Activated gamma-delta T cell (primary cell): ENCODE results near the gene EIF2B2.
A peak's percentile ranks its signal among the peaks of the same experiment; 100 is the strongest.

Source experiments
- DNase-seq: peaks from one replicate; lab custom pipeline; 2025; lab: John Stamatoyannopoulos, UW
- total RNA-seq, 2 donors: gene quantifications; one replicate each; lab custom pipeline; 2026; lab: John Stamatoyannopoulos, UW

Gene EIF2B2
- 30.6 to 34.5 reads per million in 2 donors for total RNA-seq

- DNase-seq, result peak; percentile 98
Measured at GRCh38 chr14:75002392-75003249, at the start of gene EIF2B2. EIF2B2 (plus strand) TSS chr14:75002921; CDS start chr14:75002991, 70 bp downstream.

DNA sequence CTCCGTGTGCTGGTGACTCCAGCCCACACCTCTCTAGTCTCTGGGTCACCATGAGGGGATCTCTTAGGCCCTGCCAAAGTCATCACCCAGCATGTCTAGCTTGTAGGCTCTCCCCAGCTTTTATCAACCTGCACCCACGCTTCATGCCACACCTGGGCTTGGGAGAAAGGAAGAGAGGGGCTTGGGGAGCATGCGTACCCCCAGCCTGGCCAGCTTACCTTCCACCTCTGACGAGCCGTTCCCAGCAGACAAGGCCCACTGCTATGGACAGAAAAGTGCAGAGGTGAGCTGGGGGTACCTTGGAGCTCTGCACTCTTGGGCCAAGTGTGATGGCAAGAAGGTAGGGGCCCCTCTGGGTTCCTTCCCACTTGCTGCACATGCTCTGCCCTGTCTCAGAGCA, 49.0 kb upstream of the EIF2B2 start:
- no peak for DNase-seq

DNA sequence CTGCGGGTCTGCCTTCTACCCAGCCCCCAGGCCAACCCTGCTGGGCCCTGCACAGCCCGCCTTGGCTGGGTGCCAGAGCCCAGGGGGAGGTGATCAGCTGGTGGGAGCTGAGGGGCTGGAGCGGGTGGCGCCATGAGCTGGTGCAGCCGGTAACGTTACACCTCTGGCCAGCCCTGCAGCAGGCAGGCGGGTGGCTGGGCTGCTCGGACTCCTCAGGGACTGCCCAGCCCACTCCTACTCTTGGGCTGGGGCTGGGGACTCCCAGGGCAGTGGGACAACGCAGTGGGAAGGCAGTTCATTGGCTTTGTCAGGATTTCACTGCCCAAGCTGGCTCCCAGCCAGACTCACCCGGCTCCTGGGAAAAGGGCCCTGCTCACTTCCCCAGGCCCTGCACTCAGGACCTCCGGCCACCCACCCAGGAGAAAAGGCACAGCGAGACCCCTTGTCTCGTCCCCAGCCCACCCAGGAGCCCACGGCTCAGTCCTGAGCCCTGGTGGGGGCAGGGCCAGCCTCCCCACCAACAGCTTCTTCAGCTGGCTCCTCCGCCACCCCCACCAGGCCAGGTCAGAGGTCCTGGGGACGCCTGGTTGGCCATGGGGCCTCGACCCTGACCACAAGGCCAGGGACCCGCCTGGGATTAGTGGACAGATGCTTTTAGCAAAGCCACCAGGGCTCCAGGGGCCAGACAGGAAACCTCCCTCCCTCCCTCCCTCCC, 48.3 kb upstream of the EIF2B2 start:
- no peak for DNase-seq

DNA sequence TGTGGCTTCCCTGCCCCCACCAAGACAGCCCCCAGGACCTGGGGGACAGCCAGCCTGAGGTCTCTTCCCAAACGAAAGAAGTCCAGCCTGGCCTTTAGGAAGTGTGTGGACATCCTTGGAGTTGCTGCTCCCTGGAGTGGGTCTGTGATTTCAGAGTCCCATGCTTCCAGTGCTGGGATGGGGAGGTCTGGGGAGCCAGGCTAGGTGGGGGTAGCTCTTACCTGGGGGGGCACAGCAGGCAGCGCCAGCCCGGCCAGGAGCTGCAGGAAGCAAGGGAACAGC, 47.8 kb upstream of the EIF2B2 start:
- no peak for DNase-seq

DNA sequence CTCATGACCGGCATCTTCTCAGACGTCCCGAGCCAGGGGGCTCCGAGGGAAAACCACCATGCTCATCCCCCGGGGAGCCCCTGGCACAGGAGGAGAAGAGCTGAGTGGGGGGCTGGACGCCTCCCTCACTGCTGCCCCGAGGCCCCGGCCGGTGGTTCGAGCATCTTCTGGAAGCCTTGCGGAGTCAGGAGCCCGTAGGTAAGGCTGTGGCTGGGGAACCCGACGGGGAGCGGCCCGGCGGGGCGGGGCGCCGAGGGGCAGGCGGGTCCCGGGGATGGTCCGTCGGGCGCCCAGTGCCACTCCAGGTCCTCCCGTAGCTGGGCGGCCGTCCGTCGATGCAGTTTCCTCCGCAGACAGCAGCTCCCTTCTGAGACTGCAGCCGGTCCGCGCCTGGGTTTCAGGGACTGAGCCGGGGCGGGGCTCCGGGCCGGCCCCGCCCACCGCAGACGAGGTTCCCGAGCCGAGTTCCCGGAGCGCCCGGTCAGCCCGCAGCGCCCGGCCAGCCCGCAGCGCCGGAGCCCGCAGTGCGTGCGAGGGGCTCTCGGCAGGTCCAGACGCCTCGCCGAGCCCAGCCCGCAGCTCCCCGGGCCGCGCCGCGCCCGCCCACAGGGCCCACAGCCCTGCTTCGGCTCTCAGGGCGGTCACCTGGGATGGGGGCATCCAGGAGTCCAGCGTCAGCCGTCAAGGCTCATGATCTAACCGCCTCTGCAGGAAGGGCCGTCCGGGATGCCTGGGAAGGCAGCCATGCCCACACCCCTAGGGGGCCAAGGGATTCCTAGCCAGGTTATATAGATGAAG, 47.3 kb upstream of the EIF2B2 start, which contains the start of gene PGF:
Gene PGF, minus strand, starts transcription at position 369 of the 798 bp plus-strand sequence. Its CDS starts 355 bp downstream, at position 14.
- DNase-seq, result no peak

DNA sequence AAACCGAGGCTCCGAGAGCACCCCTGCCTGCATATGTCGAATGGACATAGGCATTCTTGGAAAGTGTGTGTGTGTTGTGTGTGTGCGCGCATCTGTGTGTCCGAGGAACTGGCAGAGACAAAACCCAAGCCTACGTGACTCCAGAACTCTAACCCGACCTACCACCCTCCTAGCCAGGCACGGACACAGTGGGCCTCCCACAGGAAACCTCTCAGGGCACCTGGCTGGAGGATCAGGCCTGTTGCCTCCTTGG, 46.8 kb upstream of the EIF2B2 start:
- DNase-seq, result no peak

- DNase-seq, result no peak
Measured at GRCh38 chr14:74956280-74957072, 46.2 kb upstream of the EIF2B2 start.

DNA sequence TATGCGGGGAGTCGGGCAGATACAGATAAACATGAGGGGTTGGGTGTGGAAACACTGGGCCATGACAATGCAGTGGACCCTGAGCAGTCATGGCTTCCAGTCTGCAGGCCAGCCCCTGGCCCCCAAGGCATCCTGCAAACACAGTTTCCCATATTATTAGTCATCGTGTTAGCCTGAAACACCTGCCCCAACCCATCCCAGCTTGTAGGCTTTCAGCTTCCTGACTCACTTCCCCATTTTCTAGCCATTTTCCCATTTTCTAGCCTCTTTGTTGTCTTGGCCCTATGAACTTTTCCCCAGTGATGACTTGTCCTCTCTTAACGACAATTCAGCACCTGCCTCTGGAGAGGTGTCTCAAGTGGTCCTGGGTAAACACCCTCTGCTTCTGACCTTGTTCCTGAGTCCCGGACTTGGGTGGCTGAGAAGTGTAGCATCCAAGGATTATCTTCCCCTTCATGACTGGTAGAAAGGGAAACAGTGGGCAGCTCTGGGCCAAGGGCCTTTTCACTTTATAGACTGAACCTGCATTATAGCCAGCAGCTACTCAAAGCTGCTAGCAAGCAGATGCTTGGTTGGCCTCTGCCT, 43.0 kb upstream of the EIF2B2 start:
- DNase-seq, result no peak

DNA sequence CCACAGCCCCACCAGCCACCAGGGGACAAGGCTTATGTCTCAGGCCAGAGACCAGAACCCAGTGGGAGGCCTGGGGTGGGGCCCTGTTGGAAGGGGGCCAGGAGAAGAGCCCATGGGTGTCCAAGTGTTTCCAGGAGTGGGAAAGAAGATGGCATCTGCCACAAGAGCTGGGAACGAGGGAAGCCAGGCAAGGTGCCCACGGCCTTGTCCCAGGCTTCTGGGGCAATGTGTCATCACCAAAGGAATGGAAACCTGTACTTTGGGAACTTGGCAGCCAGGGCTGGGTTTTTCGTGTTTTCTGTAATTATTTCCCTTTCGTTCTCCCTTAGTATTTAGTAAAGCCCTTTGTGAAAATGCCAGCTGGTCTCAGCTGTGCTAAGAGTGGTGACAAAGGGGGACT, 42.0 kb upstream of the EIF2B2 start:
- no peak for DNase-seq

DNA sequence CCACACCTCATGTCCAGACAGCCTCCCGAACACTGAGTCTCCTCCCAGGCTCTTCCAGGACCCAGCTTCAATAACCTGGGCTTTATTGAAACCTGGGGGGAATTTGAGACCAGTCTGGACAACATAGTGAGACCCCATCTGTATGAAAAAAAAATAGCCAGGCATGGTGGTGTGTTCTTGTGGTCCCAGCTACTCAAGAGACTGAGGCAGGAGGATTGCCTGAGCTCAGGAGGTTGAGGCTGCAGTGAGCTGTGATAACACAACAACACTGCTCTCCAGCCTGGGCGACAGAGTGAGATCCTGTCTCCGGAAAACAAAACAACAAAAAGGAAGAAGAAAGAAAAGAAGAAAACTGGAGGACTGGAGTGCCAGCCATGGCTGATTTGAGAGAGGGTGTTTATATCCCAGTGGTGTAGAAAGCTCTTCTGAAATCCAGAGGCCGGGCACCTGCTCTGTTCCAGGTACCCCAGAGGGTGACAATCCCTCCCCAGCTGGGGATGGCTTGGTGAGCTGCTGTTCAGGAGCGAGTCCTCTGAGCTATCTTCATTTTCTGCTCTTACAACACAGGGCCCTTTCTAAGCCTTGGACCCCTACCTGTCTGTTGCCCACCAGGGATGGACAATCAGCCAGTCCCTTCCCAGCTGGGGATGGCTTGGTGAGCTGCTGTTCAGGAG, 41.3 kb upstream of the EIF2B2 start:
- DNase-seq, result no peak

GRCh38 chr14:74962046-74962445, 40.7 kb upstream of the EIF2B2 start:
- DNase-seq, result no peak

DNA sequence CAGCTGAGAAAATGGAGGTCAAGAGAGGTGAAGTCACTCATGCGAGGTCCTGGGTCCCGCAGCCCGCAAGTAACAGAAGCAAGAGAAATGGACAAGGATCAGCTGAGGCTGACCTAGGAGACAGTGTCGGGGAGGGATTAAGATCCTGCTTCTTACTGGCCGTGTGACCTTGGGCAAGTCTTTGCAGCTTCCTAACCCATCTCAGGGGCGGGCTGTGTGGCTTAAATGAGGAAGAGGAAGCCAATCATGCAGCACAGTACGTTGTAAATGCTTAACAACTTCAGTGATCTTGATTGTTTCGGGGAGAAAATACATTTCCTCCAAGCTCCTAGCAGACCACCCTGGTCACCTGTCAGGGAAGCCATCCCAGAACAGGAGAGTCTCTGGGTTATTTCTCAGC, 40.2 kb upstream of the EIF2B2 start:
- no peak for DNase-seq

DNA sequence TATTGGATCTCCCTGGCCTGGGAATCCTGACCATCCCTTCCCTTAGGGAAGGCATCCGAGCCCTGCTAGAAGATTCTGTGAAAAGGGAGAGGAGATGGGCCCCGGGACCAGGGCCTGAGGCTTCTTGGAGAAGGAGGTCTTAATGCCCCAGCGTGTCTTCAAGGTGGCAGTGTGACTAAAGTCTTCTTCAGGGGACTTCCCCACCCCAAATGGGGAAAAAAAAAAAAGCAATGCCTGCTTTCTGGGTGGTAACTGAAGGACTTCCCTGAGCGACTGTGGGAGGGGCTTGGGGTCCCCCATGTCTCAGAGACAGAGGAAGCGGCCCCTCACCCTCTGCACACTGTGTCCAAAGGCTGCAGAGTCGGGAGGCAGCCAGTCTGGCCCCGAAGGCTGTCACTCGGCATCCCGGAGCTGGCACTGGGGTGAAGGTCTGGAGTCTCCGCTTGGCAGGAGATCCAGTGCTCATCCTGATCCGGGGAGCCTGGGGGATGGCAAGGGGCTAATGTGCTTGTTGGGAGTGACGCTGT, 39.5 kb upstream of the EIF2B2 start:
- no peak for DNase-seq

DNA sequence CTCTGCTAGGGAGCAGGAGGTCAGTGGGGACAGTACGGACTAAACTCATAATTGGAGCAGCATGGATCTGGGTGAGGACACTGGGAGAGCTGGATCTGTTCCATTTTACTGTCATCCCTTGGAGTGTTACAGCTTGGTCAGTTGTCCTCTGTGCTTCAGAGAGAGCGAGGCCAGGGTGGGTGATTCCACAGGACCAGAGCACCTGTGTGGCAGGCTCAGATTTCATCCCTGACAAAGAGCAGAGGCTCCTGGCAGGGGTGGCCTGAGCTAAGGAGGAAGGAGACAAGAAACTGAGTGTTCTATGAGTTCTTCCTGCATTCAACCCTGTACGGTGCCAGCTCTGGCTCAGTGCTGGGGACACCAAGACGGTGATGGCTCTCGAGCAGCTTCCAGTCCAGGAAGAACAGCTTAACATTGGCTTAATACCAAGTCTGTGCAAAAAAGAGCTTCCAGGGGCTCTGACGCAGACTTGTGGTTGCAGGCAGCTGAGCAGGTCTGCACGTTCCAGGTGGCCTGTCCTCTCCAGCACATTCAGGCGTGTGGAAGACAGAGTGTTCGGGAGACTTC, 38.9 kb upstream of the EIF2B2 start:
- no peak for DNase-seq

DNA sequence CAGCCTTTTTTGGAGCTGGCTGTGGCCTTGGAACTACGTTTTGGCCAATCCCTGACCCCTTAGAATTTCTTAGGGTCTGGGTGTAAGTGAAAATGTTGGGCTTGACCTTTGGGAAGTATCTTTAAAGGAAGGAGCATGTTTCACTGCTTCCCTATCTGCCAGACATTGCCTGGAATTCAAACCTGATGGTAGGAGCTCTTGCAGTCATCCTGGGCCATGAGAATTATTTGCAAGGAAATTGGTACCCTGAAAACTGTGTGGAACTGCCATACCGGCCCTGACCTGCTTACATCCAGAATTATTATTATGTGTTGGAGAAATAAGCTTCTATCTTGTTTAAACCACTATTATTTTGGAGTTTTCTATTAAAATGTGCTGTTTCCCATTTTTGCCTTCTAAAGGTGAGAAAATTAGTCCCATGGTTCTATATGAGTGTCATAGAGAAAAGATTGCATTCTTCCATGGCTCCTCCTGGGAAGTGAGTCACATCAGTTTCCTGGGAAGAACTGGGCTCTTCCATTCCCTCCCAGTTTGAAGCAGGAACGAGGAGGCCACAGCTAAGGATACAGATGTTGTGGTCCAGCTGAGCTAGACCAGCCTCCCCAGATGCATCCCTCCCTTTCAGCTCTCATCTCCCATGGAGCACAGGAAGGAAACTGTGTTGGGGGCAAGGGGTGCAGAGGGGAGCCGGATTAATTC, 37.8 kb upstream of the EIF2B2 start:
- no peak for DNase-seq

GRCh38 chr14:74965486-74966153, 37.1 kb upstream of the EIF2B2 start:
- no peak for DNase-seq

DNA sequence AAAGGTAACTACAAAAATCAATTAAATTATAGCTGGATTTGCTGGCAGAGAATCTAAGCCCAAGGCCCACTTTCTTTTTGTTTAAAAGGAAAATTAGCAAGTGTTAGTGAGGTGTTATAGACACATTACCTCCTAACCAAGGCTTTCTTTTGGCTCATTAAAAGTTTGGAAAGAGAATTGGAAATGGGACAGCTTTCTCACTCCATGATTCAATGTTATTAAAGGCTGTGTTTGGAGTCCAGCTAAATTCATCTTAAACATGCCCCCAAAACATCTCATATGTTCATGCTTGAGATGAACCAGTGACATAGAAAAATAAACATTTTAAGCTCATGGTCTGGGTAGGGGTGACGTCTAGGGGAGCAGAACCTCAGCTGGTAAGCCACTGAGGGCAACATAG, 33.9 kb upstream of the EIF2B2 start:
- no peak for DNase-seq

DNA sequence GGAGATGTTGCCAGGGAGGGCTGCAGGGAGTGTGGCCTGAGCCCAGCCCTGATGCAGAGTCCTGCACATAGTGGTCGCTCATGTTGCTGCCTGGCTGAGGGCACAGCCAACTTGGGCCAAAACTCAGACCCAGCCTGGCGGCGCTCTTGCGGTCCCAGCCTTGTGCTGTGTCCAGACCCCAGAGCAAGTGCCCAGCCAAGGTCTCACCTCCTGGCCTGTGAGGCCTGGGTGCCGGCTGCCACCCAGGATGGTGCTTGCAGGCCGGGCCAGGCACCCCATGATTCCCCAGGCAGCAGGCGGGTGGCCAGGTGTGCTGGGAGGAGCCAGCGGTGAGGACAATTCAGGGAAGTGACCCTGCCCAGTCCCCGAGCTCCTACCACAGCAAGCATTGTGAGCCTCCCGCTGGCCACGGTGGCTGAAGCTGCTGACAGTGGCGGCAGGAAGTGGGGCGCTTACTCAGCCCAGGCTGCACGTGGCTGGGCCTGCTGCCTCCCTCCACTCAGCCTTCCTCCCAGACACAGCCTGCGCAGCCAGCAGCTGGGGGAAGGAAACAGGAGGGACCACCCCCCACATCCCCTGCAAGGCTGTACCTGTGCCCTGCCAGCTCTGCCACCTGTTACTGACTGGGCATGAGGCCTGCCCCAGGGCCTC, 29.6 kb upstream of the EIF2B2 start:
- no peak for DNase-seq

GRCh38 chr14:74973905-74974363, 28.8 kb upstream of the EIF2B2 start:
- DNase-seq, result no peak
